22Rv1 (cell line): ENCODE data around the gene PLD5.

Source experiments
- H3K27ac ChIP-seq: fragments of 450-650 bp; 2 replicates; pipeline ENCODE4 v1.5.1; 2017
- ZFX ChIP-seq: fragments of 450-650 bp; IDR thresholded peaks from 2 replicates; pipeline ENCODE4 v1.6.1; 2017; ENCODE audit warnings: antibody characterized with exemption, borderline replicate concordance
- TF ChIP-seq, protein P1 (sequence below): fragments of 450-650 bp; IDR thresholded peaks from 2 replicates; pipeline ENCODE4 v1.5.1; 2017; ENCODE audit warnings: mild to moderate bottlenecking

The PLD5 gene

DNA sequence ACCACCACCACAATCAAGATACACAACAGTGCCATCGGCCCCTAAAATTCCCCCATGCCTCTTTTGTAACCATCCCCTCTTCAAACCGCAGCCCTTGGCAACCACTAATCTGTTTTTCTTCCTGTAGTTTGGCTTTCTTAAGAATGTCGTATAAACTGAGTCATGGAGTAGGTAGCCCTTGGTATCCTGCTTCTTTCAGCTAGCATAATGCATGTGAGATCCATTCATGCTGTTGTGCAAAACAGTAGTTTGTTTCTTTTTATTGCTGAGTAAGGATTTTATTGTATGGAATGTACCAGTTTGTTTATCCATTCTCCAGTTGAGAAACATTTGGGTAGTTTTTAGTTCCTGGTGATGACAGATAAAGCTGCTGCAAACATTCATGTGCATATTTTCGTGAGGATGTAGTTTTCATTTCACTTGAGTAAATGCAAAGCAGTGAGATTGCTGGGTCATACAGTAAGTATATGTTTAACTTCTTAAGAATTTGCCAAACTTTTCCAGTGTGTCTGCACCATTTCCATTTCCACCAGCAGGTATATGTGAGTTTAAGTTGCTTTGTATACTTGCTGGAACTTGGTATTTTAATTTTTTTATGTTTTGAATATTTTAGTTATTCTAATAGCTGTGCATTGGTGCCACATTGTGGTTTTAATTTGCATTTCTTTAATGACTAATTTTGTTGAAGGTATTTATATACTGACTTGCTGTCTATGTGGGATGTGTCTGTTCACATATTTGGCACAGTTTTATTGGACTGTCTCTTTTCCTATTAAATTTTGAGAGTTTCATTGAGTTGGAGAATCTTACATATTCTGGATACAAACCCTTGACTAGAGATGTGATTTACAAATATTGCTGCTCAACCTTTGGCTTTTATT is 377.2 kb downstream of the PLD5 start:
- no peak for TF ChIP-seq ZFX
- TF ChIP-seq, protein P1, sequence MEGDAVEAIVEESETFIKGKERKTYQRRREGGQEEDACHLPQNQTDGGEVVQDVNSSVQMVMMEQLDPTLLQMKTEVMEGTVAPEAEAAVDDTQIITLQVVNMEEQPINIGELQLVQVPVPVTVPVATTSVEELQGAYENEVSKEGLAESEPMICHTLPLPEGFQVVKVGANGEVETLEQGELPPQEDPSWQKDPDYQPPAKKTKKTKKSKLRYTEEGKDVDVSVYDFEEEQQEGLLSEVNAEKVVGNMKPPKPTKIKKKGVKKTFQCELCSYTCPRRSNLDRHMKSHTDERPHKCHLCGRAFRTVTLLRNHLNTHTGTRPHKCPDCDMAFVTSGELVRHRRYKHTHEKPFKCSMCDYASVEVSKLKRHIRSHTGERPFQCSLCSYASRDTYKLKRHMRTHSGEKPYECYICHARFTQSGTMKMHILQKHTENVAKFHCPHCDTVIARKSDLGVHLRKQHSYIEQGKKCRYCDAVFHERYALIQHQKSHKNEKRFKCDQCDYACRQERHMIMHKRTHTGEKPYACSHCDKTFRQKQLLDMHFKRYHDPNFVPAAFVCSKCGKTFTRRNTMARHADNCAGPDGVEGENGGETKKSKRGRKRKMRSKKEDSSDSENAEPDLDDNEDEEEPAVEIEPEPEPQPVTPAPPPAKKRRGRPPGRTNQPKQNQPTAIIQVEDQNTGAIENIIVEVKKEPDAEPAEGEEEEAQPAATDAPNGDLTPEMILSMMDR: no peak

DNA sequence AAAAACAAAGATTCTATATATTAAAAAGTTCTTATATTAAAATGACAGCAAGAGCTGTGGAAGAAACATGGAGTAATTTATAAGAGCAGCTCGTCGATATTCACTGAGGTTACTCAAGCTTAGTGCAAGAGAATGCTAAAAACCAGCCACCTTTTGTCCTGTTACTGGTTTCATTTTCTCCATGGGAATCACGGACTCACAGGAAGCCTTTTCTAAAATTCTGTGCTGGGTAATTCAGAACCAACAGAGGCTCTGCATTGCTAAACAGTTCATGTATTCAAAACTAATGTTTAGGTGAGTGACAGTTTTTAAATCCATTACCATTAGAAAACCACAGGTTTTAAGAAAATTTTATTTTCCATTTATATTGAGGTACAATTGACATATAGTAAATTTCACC is 377.8 kb downstream of the PLD5 start:
- no peak overlapping the region for H3K27ac ChIP-seq
- TF ChIP-seq, protein P1: no peak
- no peak for TF ChIP-seq ZFX

More for the DNA sequence above, 377.2 kb downstream of the PLD5 start:
- no peak overlapping the region for H3K27ac ChIP-seq

DNA sequence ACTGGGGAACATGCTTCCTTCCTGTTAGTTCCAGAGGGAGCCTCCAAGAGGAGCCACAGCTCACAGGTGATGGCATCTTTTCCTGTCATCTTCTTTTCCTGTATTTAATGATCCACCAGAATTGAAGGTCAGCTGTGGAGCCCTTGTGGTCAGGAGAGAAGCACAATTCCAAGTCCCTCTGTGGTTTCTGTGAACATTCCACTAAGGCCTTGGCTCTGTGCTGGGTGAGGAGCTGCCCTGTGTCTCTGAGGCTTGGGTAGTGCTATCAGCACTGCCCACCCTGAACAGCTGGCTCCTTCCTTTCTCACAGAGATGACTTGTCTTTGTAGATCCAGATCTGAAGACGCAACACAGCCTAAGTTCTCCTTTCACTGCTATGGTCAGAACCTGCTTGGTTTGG is 383.7 kb downstream of the PLD5 start:
- TF ChIP-seq ZFX: no peak
- TF ChIP-seq, protein P1: no peak
- H3K27ac ChIP-seq: no peak overlapping the region

DNA sequence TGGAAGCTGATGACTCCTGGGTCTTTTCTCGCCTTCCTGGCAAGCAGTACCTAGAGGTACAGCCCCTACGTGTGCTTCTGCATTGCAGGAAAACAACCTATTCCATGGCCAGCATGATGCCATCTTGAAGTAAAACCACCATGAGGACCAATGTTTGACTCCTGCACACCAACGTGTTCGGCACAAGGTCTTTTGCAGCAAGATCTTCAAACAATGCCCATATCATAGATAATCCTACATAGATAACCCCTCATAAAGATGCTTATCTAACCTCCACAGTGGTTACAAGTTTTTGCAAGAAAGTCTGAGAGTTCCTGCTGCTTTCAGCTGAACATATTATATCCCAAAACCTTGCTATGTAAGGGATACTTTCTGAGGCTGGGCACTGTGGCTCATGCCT is 384.5 kb downstream of the PLD5 start:
- TF ChIP-seq ZFX: no peak
- TF ChIP-seq, protein P1: no peak
- H3K27ac ChIP-seq: no peak overlapping the region

DNA sequence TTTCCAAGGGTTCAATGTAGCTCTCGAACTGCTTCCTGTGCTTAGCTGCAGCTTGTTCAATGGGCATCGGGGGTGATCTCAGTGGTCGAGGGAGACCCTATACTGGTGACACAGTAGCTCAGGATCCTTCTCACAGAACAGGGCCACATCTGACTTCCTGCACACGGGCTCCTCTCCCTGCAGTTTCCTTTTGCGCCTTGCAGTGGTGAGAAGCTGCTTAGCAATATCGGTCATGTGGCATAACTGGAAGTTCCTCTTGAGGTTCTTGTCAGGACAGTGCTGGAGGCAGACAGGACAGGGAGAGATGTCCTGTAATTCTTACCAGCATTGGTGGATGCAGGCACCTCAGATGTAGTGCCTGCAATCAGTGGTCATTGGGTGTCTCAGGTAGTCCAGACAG is 385.1 kb downstream of the PLD5 start:
- TF ChIP-seq, protein P1: no peak
- no peak for TF ChIP-seq ZFX
- no peak overlapping the region for H3K27ac ChIP-seq

DNA sequence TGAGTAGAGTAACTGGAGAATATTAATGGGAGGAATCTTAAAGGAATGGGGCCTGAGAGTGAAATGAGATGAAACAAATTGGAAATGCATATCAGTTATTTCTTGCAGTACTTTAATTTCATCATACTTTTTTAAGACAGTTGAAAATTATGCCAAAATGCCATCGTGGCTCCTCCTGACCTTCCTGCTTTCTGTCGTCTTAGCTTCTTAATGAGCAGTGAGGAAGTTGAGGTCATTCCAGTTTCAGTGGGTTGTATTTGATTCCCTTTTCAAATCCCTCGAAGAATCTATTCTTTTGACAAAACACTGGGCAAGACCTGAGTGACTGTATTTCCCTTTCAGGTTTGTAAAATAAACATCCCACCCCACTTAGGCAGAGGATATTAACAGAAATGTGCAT is 390.7 kb downstream of the PLD5 start:
- TF ChIP-seq, protein P1: no peak
- no peak for TF ChIP-seq ZFX
- H3K27ac ChIP-seq: no peak overlapping the region

DNA sequence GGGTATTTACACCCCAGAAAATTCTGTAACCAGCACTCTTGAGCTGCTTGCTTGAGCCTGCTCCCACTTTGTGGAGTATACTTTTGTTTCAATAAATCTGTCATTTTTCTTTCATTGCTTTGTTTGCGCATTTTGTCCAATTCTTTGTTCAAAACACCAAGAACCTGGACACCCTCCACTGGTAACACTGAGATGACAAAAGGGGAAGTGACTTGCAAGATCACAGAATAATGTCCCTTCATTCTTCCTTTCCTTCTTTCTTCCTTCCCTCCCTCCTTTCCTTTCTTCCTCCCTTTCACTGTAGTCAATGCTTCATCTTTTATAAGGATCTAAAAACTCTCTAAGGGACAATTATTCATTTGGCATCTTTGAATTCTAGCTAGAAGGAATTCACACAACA is 391.1 kb downstream of the PLD5 start:
- no peak overlapping the region for H3K27ac ChIP-seq
- TF ChIP-seq ZFX: no peak
- TF ChIP-seq, protein P1: no peak
